ENCODE measurements around the gene CACNB1.

The CACNB1 gene

DNA sequence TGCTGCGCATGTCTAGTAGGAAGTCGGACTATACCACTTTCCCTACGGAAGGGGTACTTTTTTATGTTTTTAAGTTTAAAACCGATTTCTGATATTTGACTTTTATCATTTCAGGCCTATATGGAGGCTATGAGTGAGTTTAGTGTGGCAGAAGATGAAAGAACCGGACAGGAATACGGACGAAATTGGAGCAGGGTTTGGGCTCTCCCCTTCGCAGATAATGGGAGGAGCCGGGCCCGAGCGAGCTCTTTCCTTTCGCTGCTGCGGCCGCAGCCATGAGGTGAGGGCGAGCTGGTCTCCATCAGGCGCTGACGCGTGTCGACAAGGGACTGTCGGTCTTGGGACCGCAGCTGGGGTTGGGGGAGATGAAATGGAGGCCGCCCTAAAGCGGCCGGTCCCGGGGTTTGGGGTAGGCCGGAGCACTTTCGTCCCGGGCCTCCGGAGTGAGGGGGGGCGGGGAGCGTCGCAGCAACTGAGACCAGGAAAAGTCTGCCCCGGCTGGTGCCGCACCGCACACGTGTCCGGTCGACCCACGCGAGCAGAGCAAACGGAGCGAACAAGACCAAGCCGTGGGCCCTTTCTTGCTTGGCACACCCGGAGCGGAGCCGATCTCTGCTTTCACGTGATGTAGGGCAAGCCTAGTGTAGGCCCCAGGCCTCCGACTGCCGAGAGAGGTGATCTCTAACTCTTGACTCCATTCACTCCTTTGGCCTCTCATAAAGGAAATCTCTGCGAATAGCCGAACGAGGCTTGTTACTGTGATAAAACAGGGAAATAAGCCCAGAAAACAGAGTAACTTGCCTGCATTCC lies 2.8 kb upstream of the CACNB1 start, which contains the start of gene RPL19:
Gene RPL19 (plus strand): TSS at position 214 of the 810 bp plus-strand sequence. CDS start 62 bp downstream, at position 276.
- peak; percentile 79 for DNase-seq

DNA sequence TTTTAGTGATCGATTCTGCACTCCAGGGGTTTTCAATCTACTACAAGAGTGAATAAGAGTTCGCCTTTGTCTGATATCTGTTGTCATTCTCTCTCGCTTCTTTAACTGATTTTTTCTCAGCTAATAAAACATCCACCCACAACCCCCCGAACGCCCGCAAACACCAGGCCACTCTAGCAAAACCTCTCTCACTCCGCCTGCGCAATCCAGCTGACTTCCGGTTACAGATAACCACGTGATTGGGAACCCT lies 2.3 kb upstream of the CACNB1 start:
- DNase-seq, result peak; percentile 88

DNA sequence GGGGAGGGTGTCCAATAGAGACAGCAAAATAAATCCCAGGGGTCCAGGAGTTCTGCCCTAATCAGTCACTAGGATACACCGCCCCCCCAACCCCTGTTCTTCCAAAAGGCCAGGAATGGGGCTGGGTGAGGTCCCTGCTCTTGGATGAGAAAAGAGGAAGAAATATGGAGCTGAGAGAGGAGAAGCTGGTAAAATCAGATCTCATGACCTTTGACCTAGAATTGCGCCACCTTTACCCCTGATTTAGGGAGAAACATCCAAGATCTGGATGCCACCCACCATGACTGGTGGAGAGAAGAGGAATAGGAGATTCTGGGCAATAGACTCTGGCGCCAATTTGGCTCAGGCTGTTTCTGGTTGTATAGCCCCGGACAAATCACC lies 707 bp upstream of the CACNB1 start:
- DNase-seq, result no peak

DNA sequence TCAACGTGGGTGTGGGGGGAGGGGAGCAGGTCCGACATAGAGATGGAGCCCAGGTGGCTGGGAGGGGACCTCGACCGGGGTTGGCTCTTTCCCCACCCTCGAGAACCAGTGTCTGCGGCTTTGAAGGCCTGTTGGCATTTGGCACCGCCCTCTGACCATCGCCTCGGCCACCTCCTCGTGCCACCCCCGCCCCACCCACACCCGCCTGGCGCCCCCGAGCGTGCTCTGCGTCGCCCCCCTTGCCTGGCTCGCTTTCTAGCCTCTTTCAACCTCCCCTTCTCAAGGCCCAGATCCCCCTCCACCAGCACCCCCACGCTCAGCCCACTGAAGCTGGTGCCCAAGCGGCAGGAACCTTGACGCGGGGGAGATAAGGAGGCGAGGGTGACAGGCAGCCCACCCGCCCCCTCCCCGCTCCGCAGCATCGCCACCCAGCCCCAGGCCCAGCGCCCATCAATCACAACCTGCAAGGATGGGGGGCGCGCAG lies 619 bp downstream of the CACNB1 start:
- peak; percentile 28 for DNase-seq

DNA sequence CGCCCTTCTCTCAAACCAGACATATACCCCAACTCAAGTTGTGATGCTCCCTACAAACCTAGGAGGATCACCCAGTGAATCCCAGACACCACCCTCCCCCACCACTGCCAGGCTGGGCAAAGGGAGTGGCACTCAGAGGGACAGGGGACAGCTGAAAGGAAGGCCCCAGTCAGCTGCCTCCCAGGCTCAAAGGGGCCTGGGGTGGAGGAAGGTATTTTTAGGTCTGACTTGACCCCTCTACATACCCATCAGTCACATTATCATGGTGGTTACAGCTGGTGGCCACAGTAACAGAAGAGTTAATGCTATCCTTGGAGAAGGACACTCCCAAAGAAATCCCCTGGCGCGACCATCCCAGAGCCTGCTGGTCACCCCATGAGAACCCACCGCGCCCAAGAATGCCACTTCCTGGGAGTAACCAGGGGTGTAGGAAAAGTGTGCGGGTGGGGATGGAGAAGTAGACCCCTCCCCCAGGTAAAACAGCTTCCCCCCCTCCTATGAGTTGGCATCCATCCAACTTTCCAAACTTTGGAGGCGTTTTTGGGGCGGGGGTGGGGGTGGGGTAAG lies 1.1 kb downstream of the CACNB1 start:
- DNase-seq, result no peak

DNA sequence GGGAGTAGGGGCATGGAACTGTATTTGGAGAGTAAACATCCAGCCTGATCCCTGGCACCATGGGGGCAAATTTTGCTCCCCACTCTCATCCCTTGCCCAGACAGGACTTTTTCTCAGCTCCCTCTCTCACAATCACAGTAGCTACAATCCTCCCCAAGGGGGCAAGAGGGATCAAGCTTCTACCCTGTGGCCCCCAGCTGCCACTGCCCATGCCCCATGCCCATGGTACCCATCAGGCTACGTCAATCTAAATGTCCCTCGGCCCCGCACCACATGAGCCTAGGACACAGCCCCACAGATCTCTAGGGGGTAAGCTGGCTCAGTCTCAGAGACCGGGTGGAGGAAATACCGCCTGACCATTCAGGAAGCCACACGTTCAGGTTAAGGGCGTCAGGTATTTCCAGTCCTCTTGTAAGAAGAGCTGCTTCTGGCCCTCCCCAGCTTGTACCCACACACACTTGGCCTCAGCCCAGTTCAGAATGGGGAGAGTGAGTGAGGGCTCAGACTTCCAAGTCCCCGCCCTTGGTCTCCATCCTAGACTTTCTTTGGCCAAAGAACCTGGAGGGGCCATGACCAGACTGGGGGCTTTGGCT lies 1.8 kb downstream of the CACNB1 start:
- no peak for DNase-seq

DNA sequence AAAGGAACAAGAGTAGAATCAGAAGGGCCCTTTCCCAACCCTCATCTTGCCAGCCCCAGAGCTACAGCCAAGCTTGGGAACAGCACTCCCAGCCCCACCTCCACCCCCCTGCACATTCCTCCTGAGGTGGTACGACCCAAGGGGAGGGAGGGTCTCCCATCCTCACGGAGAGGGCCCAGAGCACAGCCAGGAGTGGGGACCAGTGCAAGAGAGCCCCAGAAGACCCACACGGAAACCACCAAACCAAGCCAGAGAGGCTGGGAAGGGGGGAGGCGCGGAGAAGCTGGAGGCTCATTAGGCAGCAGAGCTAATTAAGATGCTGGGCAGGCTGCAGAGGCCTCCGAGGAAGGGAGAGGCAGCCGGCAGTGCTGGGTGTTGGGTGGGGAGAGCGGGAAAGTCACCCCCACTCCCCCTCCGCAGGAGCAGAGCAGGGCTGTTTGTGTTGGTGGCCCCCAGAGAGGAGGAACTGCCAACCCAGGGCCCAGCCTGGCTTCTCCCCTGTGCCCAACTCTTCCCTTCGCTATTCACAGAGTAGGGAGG lies 2.4 kb downstream of the CACNB1 start:
- no peak for DNase-seq

DNA sequence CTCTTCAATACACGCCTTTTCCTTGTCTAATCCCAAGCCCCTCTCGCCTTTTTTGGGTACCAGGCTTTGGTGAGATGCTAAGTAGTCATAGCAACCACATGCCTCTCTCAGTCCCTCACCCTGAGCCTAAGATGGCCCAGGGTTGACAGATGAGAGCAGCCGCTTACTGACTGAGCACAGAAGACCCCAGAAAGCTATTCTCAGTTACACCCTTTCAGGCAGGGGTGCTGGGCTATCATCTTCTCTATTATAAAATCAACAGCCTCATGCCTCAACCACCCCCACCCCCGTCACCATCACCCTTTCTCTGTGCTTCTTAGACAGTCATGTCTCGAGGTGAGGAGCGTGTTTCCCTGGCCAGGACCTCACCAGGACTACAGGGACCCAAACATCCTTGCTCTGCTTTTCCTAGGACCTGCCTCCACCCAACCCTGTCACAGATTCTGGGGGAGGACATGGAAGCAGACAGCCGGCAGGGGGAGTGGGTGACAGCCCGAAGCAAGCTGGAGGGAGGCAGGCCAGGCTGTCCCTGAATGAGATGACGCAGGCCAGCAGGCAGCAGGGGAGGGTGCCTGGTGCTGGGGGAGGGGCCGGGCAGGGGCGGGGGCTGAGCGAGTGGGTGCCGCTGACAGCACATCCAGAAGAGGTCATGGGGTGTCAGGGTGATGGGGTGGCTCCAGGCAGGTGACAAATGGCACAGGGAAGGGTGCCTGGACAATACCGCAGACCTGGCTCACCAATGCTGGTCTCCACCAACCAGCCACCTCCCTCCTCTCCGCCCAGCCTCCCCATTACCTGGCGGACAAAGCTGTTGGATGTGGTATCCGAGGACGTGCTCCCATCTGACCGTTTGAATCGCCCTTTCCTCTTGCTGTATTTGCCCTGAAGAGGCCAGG lies 3.1 kb downstream of the CACNB1 start:
- no peak for DNase-seq

DNA sequence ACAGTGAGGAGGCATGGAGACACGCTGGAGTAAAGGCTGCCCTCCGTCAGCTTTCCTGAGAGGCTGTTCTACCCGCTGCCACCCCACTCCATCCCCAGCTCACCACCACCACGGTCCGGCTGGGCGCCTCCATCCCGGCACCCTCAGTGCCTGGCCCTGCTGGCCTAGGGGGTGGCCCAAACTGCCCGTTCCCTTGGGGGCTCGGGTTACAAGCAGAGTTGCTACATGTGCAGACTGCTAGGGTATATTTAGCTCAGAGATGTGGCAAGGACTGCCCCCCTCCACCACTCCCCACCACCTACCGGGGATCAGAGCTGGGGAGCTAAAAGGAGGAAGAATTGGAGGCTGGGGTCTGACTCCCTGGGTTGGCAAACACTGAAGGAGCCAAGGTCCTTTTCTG lies 4.1 kb downstream of the CACNB1 start:
- no peak for DNase-seq

DNA sequence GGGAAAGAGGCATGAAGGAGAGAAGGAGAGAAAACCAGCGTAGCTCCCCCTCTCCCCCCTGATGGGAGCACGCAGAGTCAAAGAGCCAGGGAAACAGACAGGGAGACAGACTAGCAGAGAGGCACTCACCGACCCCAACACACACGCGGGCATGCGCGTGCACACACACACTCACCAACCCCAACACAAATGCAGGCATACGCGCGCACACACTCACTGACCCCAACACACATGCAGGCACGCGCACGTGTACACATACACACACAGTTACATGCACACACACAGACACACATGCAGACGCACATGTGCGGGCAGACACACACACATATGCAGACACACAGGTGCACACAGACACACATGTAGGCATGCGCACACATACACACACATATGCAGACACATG lies 4.6 kb downstream of the CACNB1 start:
- DNase-seq, result no peak

DNA sequence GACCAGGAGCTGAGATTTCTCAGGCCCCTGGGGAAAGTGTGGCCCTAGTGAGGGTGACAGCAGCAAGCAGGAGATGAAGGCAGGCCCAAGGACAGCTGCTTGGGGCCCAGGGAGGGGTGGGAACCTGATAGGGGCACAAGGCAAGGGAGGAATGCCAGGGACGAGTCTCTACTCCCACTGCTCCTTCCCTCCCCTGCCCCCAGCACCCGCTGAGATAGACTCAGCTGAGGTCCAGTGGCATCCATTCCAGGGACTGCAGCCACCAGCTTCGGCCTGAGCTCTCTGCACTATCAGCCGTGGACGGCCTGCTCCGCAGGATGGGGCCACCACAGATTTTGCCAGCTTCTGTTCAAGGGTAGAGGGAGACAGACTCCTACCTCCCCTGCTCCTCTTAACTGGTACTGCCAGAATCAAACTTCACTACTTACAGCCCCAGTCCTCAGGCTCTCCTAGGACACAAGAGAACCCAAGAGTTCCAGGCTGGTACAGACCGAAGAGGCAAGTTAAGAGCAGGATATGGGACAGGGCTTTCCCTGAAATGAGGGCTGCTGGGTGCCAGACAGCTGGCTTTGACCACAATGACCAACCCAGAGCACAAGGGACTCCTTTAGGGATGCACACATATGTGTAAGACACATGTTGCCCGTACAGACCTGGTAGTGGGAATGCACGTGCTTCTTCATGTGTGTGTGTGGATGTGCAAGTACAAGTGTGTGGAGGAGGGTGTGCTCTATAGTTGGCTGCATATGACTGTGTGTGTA lies 5.5 kb downstream of the CACNB1 start:
- DNase-seq, result no peak

DNA sequence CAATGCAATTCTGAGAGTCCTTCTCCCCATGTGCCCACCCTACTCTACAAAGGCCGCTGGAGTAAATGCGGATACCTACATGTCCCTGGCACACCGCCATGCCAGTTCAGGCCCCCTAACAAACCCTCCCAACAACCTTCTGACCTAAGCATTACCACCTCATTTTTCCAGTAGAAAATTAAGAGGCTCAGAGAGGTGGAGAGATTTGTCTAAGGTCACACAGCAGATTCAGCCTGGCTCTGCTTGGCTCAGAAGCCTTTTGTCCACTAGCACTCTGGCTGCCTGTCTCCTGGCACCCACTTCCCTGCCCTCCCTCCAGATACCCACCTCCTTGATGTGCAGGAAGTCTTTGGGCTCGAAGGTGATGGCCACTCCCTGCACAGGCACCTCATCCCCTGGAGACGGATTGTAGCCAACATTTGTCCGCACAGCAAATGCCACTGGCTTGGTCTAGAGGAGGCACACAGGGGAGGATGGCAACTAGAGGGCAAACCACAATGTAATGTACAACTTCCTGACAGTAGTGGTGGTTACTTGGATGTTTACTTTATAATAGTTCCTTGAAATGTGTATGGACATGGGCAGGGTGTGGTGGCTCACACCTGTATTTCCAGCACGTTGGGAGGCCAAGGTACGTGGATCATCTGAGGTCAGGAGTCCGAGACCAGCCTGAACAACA lies 10.2 kb downstream of the CACNB1 start:
- DNase-seq, result no peak

DNA sequence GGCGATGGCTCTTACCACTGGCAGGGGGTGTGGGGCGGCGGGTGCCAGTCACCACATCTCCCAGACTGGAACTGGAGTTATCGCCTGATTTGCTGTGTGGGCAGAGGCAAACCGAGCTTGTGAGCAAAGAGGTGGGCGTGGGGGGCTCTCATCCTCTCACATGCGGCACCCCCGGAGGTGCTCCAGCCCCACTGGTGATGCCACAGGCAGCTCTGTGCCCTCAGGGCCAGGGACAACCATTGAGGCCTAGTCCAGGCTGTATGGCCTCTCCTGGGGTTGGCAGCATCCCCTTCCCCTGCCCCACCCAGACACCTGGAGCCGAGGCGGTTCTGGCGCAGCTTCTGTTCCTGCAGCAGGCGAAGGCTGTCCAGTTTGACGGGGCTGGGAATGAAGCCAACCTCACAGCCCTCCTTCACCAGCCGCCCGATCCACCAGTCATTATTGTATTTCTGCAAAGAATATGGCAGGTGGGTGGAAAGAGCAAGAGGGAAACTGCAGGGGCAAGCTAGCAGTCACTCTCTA lies 10.9 kb downstream of the CACNB1 start:
- peak; percentile 71 for DNase-seq

DNA sequence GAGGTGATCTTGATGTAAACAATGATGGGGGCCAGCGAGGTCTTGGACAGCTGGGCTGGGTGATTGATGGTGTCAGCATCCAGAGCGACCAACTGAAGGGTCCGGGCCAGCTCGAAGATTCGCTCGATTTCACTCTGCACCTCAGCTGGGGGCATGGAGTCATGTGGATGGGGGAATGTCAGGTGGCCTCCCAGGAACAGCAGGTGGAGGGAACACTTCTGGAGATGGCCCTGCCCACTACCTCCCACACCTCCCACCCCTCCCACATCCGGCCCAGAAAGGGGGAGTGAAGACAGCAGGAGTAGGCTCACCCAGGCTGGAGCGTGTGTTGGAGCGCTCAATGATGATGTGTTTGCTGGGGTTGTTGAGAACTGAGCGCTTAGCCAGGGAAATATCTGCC lies 13.7 kb downstream of the CACNB1 start:
- DNase-seq, result no peak

DNA sequence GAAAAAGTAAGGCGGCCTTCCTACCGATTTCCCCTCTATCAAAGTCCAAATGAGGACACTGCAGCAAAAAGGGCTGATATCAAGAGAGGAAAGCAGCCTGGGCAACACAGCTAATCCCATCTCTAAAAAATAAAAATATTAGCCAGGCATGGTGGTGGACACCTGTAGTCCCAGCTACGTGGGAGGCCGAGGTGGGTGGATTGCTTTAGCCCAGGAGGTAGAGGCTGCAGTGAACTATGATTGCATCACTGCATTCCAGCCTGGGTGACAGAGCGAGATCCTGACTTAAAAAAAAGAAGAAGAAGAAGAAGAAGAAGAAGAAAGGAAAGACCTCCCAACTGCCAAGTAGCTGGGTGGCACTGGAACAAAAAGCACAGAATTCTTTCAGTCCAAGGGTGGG lies 14.4 kb downstream of the CACNB1 start:
- no peak for DNase-seq

DNA sequence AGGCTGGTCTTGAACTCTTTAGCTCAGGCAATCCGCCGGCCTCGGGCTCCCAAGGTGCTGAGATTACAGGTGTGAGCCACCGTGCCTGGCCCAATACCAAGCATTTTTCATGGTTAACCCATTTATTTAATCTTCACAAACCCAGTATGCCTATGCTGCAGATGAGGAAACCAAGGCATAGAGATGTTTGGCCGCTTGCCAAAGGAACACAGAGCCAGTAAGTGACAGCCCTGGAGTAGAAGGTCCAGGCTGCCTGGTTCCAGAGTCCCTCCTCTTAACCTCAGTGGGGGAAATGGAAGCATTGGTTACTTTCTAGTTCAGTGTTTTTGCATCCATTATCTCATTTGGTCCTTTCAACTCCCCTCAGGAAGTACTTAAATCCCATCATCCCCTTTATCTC lies 16.2 kb downstream of the CACNB1 start:
- DNase-seq, result no peak

DNA sequence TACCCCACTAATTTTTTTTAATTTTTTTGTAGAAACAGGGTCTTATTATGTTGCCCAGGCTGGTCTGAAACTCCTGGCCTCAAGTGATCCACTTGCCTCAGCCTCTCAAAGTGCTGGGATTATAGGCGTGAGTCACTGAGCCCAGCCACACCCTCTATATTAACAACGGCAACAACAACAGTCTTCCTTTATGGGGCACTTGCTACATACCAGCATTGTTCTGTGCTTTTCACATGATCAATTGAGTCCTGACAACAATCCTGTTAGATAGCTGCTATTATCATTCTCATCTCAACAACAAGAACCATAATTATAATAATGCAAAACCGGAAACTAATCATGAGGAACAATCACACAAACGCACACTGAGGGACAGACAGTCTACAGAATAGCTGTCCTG lies 18.9 kb downstream of the CACNB1 start:
- DNase-seq, result no peak

DNA sequence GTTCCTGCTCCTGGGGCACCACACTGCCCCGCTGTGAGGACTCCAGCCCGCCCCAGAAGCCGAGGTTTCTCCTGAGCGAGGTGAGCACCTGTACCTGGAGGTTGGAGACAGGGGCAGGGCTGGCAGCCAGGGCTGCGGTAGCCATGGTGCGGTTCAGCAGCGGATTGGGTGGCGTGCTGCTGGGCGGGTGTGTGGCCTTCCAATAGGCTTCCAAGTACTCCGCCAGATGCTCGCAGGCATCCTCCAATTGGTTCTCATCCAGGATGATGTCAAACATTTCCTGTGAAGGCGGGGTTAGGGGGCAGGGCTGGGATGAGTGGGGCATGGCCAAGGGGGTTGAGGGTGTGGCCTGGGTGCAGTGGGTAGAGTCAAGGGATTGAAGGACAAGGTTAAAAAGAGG lies 20.2 kb downstream of the CACNB1 start:
- DNase-seq, result no peak

DNA sequence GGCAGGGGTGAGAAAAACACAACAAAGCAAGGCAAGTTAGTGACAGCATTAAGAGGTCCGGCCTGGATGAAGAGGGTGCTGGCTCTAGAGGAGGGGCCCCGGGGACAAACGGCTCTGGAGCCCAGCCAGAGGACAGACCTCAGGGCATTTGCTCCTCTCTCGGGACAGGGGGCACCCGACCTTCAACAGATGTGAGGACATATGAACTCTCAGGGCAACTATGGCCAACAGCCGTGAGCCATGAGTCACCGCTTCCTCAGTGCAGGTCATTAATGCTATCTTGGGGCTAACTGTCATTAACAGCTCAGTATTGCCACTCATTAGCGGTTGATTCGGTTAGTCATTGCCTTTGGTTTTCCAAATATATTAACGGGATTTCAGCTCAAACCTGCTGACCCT lies 21.8 kb downstream of the CACNB1 start:
- DNase-seq, result no peak

DNA sequence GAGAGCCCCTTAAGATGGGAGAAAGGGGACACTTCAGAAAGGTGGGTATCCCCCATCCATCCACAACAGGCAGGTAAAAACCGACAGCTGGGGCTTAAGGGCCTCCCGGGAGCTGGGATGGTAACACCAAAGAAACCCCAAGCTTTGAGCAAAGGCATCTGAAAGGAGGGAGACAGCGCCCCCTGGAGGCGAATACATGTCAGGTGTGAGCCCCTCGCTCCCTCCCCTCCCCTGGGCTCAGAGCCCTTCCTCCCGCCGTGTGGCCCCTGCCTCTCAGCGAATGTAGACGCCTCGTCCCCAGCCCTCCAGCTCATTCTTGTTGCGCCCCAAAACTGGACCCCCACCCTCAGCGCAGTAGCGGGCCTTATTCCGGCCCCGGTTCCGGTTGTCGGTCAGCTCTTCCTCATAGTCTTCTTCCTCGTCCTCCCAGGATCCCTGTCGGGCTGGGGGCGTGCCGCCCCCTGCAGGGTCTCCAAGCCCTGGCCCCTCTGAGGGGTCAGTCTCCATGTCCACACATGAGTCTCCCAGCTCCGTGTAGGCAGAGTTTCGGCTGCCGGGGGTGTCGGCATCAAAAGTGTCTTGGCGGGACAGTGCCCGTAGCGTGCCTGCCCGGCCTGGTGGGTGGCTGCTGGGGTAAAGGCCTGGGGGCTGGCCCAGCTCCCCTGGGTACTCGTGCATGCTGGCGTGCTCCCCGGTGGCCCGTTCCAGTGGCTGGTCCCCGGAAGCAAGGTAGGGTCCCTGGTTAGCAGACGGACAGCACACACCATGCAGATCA lies 22.4 kb downstream of the CACNB1 start:
- DNase-seq, result peak; percentile 54
